Measurements from ENCODE around the gene WDR81. TPM values are rescaled to one million over a fixed set of nuclear protein-coding genes. Genes with fewer than 3 reads are reported as not detected.
A peak's percentile ranks its signal among the peaks of the same experiment; 100 is the strongest.

WDR81 gene
- total RNA-seq, 1 donor from 2014 or later: 9.3 TPM

- H3K27ac ChIP-seq (replicated peaks): peak overlapping the region; percentile 58
- peaks cover 6% of the 10 kb centered on the region for H3K27me3 ChIP-seq (ENCODE audit: low read depth)
- no peaks in the 10 kb centered on the region for H3K9me3 ChIP-seq (replicated peaks)
- intact Hi-C loops (cut with micrococcal nuclease): no loop called here
- H3K4me1 ChIP-seq: peaks cover 17% of the 10 kb centered on the region
- no peak for DNase-seq
- no peak overlapping the region for H3K4me3 ChIP-seq
- TF ChIP-seq CTCF (IDR thresholded peaks at IDR 0.05; ENCODE audit: borderline replicate concordance): no peak
- H3K36me3 ChIP-seq: peaks cover 27% of the 10 kb centered on the region
Observed at GRCh38 chr17:1773696-1774181, 49.2 kb downstream of the WDR81 start.

GRCh38 chr17:1774390-1775176, 50.1 kb downstream of the WDR81 start:
- H3K4me1 ChIP-seq: peaks cover 17% of the 10 kb centered on the region
- DNase-seq: no peak
- peak overlapping the region; percentile 58 for H3K27ac ChIP-seq (replicated peaks)
- H3K4me3 ChIP-seq: no peak overlapping the region
- H3K27me3 ChIP-seq (ENCODE audit: low read depth): peaks cover 3% of the 10 kb centered on the region
- TF ChIP-seq CTCF (IDR thresholded peaks at IDR 0.05; ENCODE audit: borderline replicate concordance): no peak
- no peaks in the 10 kb centered on the region for H3K9me3 ChIP-seq (replicated peaks)
- intact Hi-C loops (cut with micrococcal nuclease): no loop called here
- peaks cover 29% of the 10 kb centered on the region for H3K36me3 ChIP-seq

- peaks cover 35% of the 10 kb centered on the region for H3K36me3 ChIP-seq
- no peak for DNase-seq
Observed at GRCh38 chr17:1776328-1776727, 51.8 kb downstream of the WDR81 start.

GRCh38 chr17:1776857-1777256, 52.4 kb downstream of the WDR81 start:
- H3K4me1 ChIP-seq: peaks cover 36% of the 10 kb centered on the region
- DNase-seq: no peak

More at GRCh38 chr17:1776328-1776727, 51.8 kb downstream of the WDR81 start:
- Histone ChIP-seq H3K27me3 (ENCODE audit: low read depth) (no peaks in the 10 kb centered on the region), H3K9me3 (replicated peaks) (no peaks in the 10 kb centered on the region), H3K4me3 (no peak overlapping the region), H3K4me1 (peaks cover 31% of the 10 kb centered on the region), H3K27ac (replicated peaks) (no peak overlapping the region)
- intact Hi-C loops (cut with micrococcal nuclease): no loop called here
- no peak for TF ChIP-seq CTCF (IDR thresholded peaks at IDR 0.05; ENCODE audit: borderline replicate concordance)

GRCh38 chr17:1779571-1780131, 55.1 kb downstream of the WDR81 start:
- H3K4me1 ChIP-seq: peaks cover 43% of the 10 kb centered on the region
- intact Hi-C loops (cut with micrococcal nuclease): loop anchor here (5.0 kb wide), 1 partner anchor 57 kb away; the partner anchor contains the start of gene WDR81
- peak overlapping the region; percentile 92 for H3K27ac ChIP-seq (replicated peaks)
- H3K36me3 ChIP-seq: peaks cover 41% of the 10 kb centered on the region
- H3K9me3 ChIP-seq (replicated peaks): no peaks in the 10 kb centered on the region
- no peak for TF ChIP-seq CTCF (IDR thresholded peaks at IDR 0.05; ENCODE audit: borderline replicate concordance)
- no peak overlapping the region for H3K4me3 ChIP-seq
- H3K27me3 ChIP-seq (ENCODE audit: low read depth): no peaks in the 10 kb centered on the region
- peak; percentile 81 for DNase-seq

More at GRCh38 chr17:1776857-1777256, 52.4 kb downstream of the WDR81 start:
- no peak for TF ChIP-seq CTCF (IDR thresholded peaks at IDR 0.05; ENCODE audit: borderline replicate concordance)
- intact Hi-C loops (cut with micrococcal nuclease): no loop called here
- Histone ChIP-seq H3K36me3 (peaks cover 40% of the 10 kb centered on the region), H3K9me3 (replicated peaks) (no peaks in the 10 kb centered on the region), H3K27me3 (ENCODE audit: low read depth) (no peaks in the 10 kb centered on the region), H3K4me3 (no peak overlapping the region), H3K27ac (replicated peaks) (no peak overlapping the region)

Data from left ventricle myocardium inferior (tissue), 1 donor.